Measurements from ENCODE around the gene GPRC5B.

Gene GPRC5B

DNA sequence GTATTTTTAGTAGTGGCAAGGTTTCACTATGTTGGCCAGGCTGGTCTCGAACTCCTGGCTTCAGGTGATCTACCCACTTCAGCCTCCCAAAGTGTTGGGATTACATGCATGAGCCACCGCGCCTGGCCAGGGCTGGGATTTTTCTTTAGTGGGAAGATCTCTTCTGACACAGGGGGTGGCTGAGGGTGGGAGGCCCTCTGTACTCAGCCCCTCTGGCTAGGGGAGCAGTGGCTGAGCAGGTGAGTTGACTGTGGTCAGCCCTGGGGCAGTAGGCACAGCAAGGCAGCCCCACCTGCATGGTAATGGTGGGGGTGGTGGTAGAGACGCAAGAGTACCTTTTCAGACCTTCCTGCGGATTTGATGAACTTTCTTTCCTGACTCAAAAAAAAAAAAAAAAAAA, 12.3 kb upstream of the GPRC5B start:
- DNase-seq = no peak

DNA sequence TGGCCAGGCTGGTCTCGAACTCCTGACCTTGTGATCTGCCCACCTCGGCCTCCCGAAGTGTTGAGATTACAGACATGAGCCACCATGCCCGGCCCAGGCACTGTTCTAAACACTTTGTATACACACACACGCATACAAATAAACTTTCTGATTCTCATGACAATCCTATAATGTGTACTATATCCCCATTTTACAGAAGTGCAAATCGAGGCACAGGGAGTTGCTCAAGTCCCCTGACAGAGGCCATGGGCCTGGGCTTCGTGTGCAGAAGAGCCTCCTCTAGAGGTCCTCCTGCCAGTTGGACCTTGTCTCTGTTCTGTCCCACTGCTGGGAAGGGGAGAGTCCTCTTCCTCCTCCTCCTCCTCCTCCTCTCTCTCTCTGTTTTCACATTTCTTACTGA, 9.9 kb upstream of the GPRC5B start:
- no peak for DNase-seq

- no peak for DNase-seq
Measured at GRCh38 chr16:19892902-19893301, 8.3 kb upstream of the GPRC5B start.

DNA sequence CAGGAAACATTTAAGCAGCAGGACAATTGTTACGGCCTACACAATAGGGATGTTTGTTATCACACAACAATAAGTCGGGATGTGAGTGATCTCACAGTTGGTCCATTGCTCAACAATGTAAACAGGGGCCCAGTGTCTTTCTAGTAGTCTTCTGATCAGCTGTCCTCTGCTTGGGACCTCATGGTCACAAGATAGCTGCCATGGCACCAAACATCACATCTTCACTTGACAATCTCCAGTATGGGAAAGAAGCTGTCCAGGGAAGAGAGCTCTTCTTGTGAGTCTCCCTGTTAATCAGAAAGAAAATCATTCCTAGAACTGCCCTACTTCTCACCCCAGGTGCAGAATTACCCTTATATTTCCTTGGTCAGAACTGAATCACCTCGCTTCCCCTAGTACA, 6.3 kb upstream of the GPRC5B start:
- DNase-seq = no peak

GRCh38 chr16:19888834-19889233, 4.2 kb upstream of the GPRC5B start:
- no peak for DNase-seq

DNA sequence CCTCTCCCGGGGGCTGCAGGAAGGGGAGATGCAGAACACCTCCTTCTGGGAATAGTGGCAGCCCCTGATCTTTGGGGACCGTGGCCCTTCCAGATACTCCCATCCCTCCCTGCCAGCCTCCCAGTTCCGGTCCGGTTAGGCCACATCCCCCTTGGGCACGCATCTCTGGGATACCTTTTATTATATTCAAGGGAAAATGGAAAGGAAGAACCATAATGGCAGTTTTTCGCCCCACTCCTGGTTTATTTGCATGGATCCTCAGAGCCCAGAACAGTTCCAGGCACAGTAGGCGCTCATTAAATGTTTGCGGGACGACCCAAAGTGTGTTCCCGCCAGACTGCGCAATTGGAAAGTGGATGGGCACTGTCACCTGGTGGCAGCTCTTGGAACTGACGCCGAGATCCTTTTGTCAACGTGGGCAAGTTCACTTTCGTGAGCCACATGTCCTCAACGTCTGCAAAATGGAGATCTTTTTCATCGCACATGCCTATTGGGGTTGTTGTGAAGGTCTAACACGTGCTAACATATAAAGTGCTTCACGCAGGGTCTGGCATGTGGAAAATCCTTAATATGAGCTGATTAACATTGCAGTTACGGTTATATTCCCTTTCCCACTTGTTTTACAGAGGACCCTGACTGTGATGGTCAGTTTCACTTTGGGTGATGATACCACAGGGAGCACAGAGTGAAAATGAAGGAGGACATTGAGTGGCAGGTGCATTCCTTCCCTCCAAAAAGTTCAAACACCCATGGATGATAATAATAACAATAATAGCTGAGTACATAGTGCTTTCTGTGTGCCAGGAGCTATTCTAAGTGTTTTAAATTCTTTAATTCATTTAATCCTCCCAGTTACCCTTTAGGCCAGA, 1.7 kb upstream of the GPRC5B start:
- DNase-seq = peak; percentile 29

- DNase-seq = no peak
Measured at GRCh38 chr16:19885451-19886072, 914 bp upstream of the GPRC5B start.

GRCh38 chr16:19883966-19884485, 622 bp downstream of the GPRC5B start:
- DNase-seq = peak; percentile 8

- DNase-seq = peak; percentile 26
Measured at GRCh38 chr16:19883296-19883965, 1.2 kb downstream of the GPRC5B start.

- peak; percentile 1 for DNase-seq
Measured at GRCh38 chr16:19882646-19883045, 2.0 kb downstream of the GPRC5B start.

GRCh38 chr16:19882186-19882585, 2.5 kb downstream of the GPRC5B start:
- DNase-seq = no peak

- no peak for DNase-seq
Measured at GRCh38 chr16:19881783-19882182, 2.9 kb downstream of the GPRC5B start.

DNA sequence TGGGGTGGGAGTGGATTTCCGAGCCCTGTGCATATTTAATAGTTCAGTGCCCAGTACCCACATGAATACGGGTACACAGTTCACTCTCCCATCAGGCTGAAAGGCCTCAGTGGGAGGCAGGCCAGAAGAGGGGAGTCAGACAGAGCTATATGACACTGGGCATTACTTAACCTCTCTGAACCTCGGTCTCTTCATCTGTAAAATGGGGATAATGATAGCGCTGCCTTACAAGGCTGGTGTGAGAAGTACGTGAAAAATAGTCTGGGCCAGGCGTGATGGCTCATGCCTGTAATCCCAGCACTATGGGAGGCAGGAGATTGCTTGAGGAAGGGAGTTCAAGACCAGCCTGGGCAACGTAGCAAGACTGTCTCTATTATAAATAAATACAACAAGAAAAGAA, 3.6 kb downstream of the GPRC5B start:
- DNase-seq = no peak

DNA sequence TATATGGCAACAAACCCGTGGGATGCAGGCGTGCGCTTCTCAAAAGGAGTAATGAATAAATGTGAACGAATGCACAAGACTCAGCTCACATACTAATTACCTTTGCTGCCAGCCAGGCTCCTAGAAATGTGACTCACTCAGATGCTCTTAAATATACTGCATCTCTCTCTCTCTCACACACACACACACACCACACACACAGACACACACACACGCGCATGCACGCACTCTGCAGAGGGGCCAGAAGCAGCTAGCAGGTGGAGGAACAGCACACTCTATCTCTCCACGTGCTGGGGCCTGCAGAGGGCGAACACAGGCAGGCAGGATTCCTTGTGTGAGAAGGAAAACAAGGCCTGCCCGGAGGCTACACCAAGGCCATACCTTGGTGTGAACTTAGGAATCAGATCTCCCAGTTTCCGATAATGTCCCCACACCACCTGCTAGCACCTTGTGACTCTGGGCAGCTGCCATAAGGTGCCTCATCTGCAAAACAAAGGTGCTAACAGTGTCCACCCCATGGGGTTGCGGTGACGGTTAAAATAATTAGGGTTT, 5.3 kb downstream of the GPRC5B start:
- peak; percentile 55 for DNase-seq

DNA sequence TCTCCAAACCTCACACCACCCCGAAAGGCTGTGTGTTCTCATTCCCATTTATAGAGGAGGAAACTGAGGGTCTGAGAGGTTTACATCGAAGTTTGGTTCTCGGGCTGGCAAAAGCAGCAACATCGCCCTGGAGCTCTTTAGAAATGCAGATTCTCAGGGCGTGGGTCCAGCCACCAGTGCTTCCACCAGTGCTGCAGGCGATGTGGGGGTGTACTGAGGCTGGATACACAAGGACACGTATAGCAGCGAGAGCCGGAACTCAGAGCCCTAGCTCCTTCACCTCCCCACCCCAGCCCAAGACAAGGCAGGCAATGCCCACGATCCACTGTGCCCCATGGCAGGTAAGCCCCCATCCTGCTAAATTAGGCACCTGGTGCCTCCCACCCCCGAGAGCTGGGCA, 5.9 kb downstream of the GPRC5B start:
- DNase-seq = no peak

- no peak for DNase-seq
Measured at GRCh38 chr16:19876501-19877059, 8.1 kb downstream of the GPRC5B start.

- DNase-seq = no peak
Measured at GRCh38 chr16:19875900-19876299, 8.7 kb downstream of the GPRC5B start.

GRCh38 chr16:19874851-19875546, 9.6 kb downstream of the GPRC5B start:
- DNase-seq = no peak

DNA sequence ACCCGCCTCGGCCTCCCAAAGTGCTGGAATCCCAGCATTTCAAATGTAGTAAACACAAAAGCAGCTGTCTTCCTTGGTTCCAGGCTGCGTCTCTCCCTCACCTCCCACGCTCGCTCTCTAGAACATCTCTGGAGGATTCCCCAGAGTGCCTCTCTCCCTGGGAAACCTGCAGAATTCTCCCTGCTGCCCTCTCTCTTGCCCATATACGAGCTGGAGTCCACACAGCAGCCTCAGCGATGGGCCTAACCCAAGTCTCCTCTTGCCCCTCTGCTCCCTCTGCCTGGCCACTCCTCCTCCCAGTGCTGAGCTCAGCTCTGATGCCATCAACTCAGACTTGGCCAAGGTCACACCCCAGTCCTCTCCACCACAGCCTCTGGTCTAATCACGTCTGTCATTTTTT, 10.6 kb downstream of the GPRC5B start:
- no peak for DNase-seq

DNA sequence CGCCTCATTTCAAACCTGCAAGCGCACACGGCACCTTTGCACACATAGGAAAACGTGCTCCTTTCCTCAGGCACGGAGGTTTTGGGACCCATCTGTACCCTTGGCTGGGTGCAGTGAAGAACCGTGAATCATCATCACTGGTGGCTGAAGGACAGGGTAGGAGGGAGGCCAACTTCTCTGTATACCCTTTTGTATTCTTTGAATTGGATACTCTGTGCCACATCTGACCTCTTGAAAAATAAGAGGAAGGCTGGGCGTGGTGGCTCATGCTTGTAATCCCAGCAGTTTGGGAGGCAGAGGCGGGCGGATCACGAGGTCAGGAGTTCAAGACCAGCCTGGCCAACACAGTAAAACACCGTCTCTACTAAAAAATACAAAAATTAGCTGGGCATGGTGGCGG, 11.7 kb downstream of the GPRC5B start:
- no peak for DNase-seq

- DNase-seq = no peak
Measured at GRCh38 chr16:19872179-19872863, 12.3 kb downstream of the GPRC5B start.

GRCh38 chr16:19871721-19872120, 12.9 kb downstream of the GPRC5B start:
- DNase-seq = no peak

All from NCI-H1105 treated with DMSO at 0.1 percent for 48 hours (cell line).